ENCODE measurements around the gene TMEM253.

Gene TMEM253

GRCh38 chr14:21136024-21136423, 35.2 kb downstream of the TMEM253 start:
- no CpG with 5 or more reads among the region's 1 CpG for WGBS, 2 donors (ENCODE audit: extremely low coverage in 2 of 2, insufficient read length in 2 of 2, insufficient replicate concordance in 1 of 2)
- DNase-seq (ENCODE audit: low spot score): peak; percentile 4

GRCh38 chr14:21142357-21142756, 41.5 kb downstream of the TMEM253 start:
- no peak overlapping the region for H3K23ac ChIP-seq (ENCODE audit: low read depth, low read length, poor library complexity)
- no peaks in the 10 kb centered on the region for H3K36me3 ChIP-seq (replicated peaks in 1 of 2; ENCODE audit: control insufficient read depth in 2 of 2, insufficient read depth in 2 of 2, low read length in 2 of 2)
- H3K27ac ChIP-seq (replicated peaks; ENCODE audit: low read length): no peak overlapping the region
- no peak overlapping the region for H2BK12ac ChIP-seq (ENCODE audit: low read length)
- H3K18ac ChIP-seq (ENCODE audit: low read length): no peak overlapping the region
- H2BK5ac ChIP-seq (ENCODE audit: low read length): no peak overlapping the region
- H3K14ac ChIP-seq (ENCODE audit: low read length): no peak overlapping the region
- no peak overlapping the region for H3K4me2 ChIP-seq (ENCODE audit: insufficient read depth, low read length, poor library complexity, severe bottlenecking)
- no peaks in the 10 kb centered on the region for H3K27me3 ChIP-seq (ENCODE audit: control insufficient read depth in 3 of 3, insufficient read depth in 3 of 3, low read depth in 1 of 3, low read length in 3 of 3)
- H3K4ac ChIP-seq (ENCODE audit: low read length): no peak overlapping the region
- H3K4me3 ChIP-seq (ENCODE audit: low read length in 2 of 2): no peak overlapping the region
- no peaks in the 10 kb centered on the region for H3K79me1 ChIP-seq (ENCODE audit: low read depth, low read length)
- H2BK15ac ChIP-seq (ENCODE audit: low read length): no peak overlapping the region
- H2AK5ac ChIP-seq (ENCODE audit: low read depth, low read length): no peak overlapping the region
- no peak overlapping the region for H4K91ac ChIP-seq (ENCODE audit: low read depth, low read length, poor library complexity)
- no peaks in the 10 kb centered on the region for H3K4me1 ChIP-seq (ENCODE audit: control insufficient read depth in 2 of 2, insufficient read depth in 1 of 2, low read depth in 1 of 2, low read length in 2 of 2)
- no peak overlapping the region for H4K8ac ChIP-seq (ENCODE audit: low read depth, low read length)
- peaks cover 0 to 3% of the 10 kb centered on the region in 2 donors for H3K9me3 ChIP-seq (replicated peaks in 1 of 2; ENCODE audit: control insufficient read depth in 2 of 2, insufficient read depth in 1 of 2, low read depth in 1 of 2, low read length in 2 of 2)
- DNase-seq (ENCODE audit: low spot score): no peak
- H2AFZ ChIP-seq (ENCODE audit: low read length): no peak overlapping the region
- no peak overlapping the region for H2BK120ac ChIP-seq (ENCODE audit: low read depth, low read length)
- no peak overlapping the region for H3K9ac ChIP-seq (ENCODE audit: low read depth, low read length, poor library complexity)
- WGBS, 2 donors (ENCODE audit: extremely low coverage in 2 of 2, insufficient read length in 2 of 2, insufficient replicate concordance in 1 of 2): no CpG with 5 or more reads among the region's 1 CpG

More at GRCh38 chr14:21136024-21136423, 35.2 kb downstream of the TMEM253 start:
- H3K79me1 ChIP-seq (ENCODE audit: low read depth, low read length): no peaks in the 10 kb centered on the region
- no peak overlapping the region for H3K4me3 ChIP-seq (ENCODE audit: low read length in 2 of 2)
- no peaks in the 10 kb centered on the region for H3K27me3 ChIP-seq (ENCODE audit: control insufficient read depth in 3 of 3, insufficient read depth in 3 of 3, low read depth in 1 of 3, low read length in 3 of 3)
- H3K4me2 ChIP-seq (ENCODE audit: insufficient read depth, low read length, poor library complexity, severe bottlenecking): no peak overlapping the region
- H3K9ac ChIP-seq (ENCODE audit: low read depth, low read length, poor library complexity): no peak overlapping the region
- no peak overlapping the region for H2BK15ac ChIP-seq (ENCODE audit: low read length)
- H3K27ac ChIP-seq (replicated peaks; ENCODE audit: low read length): no peak overlapping the region
- no peak overlapping the region for H3K4ac ChIP-seq (ENCODE audit: low read length)
- no peak overlapping the region for H2BK120ac ChIP-seq (ENCODE audit: low read depth, low read length)
- no peaks in the 10 kb centered on the region for H3K36me3 ChIP-seq (replicated peaks in 1 of 2; ENCODE audit: control insufficient read depth in 2 of 2, insufficient read depth in 2 of 2, low read length in 2 of 2)
- H3K9me3 ChIP-seq (replicated peaks in 1 of 2; ENCODE audit: control insufficient read depth in 2 of 2, insufficient read depth in 1 of 2, low read depth in 1 of 2, low read length in 2 of 2): no peaks in the 10 kb centered on the region
- H4K8ac ChIP-seq (ENCODE audit: low read depth, low read length): no peak overlapping the region
- no peak overlapping the region for H4K91ac ChIP-seq (ENCODE audit: low read depth, low read length, poor library complexity)
- H2BK5ac ChIP-seq (ENCODE audit: low read length): no peak overlapping the region
- H3K4me1 ChIP-seq (ENCODE audit: control insufficient read depth in 2 of 2, insufficient read depth in 1 of 2, low read depth in 1 of 2, low read length in 2 of 2): no peaks in the 10 kb centered on the region
- H3K18ac ChIP-seq (ENCODE audit: low read length): no peak overlapping the region
- H3K14ac ChIP-seq (ENCODE audit: low read length): no peak overlapping the region
- no peak overlapping the region for H2BK12ac ChIP-seq (ENCODE audit: low read length)
- no peak overlapping the region for H2AK5ac ChIP-seq (ENCODE audit: low read depth, low read length)
- H2AFZ ChIP-seq (ENCODE audit: low read length): no peak overlapping the region
- no peak overlapping the region for H3K23ac ChIP-seq (ENCODE audit: low read depth, low read length, poor library complexity)

- Histone ChIP-seq H3K4me1 (ENCODE audit: control insufficient read depth in 2 of 2, insufficient read depth in 1 of 2, low read depth in 1 of 2, low read length in 2 of 2) (no peaks in the 10 kb centered on the region), H2BK12ac (ENCODE audit: low read length) (no peak overlapping the region), H3K18ac (ENCODE audit: low read length) (no peak overlapping the region), H3K27me3 (ENCODE audit: control insufficient read depth in 3 of 3, insufficient read depth in 3 of 3, low read depth in 1 of 3, low read length in 3 of 3) (peaks cover 0 to 13% (median 0%) of the 10 kb centered on the region in 3 experiments), H3K4me3 (ENCODE audit: low read length in 2 of 2) (no peak overlapping the region), H3K79me1 (ENCODE audit: low read depth, low read length) (no peaks in the 10 kb centered on the region), H3K36me3 (replicated peaks in 1 of 2; ENCODE audit: control insufficient read depth in 2 of 2, insufficient read depth in 2 of 2, low read length in 2 of 2) (no peaks in the 10 kb centered on the region), H3K9me3 (replicated peaks in 1 of 2; ENCODE audit: control insufficient read depth in 2 of 2, insufficient read depth in 1 of 2, low read depth in 1 of 2, low read length in 2 of 2) (peaks cover 0 to 3% of the 10 kb centered on the region in 2 donors), H3K4ac (ENCODE audit: low read length) (no peak overlapping the region), H4K8ac (ENCODE audit: low read depth, low read length) (no peak overlapping the region), H2BK15ac (ENCODE audit: low read length) (no peak overlapping the region), H2AK5ac (ENCODE audit: low read depth, low read length) (no peak overlapping the region), H2BK120ac (ENCODE audit: low read depth, low read length) (no peak overlapping the region), H3K4me2 (ENCODE audit: insufficient read depth, low read length, poor library complexity, severe bottlenecking) (no peak overlapping the region), H3K23ac (ENCODE audit: low read depth, low read length, poor library complexity) (no peak overlapping the region), H2AFZ (ENCODE audit: low read length) (no peak overlapping the region), H4K91ac (ENCODE audit: low read depth, low read length, poor library complexity) (no peak overlapping the region), H3K9ac (ENCODE audit: low read depth, low read length, poor library complexity) (no peak overlapping the region), H3K14ac (ENCODE audit: low read length) (no peak overlapping the region), H2BK5ac (ENCODE audit: low read length) (no peak overlapping the region), H3K27ac (replicated peaks; ENCODE audit: low read length) (no peak overlapping the region)
- DNase-seq (ENCODE audit: low spot score): no peak
Measured at GRCh38 chr14:21145437-21145836, 44.6 kb downstream of the TMEM253 start.

- Histone ChIP-seq H3K4me1 (ENCODE audit: control insufficient read depth in 2 of 2, insufficient read depth in 1 of 2, low read depth in 1 of 2, low read length in 2 of 2) (no peaks in the 10 kb centered on the region), H3K4me2 (ENCODE audit: insufficient read depth, low read length, poor library complexity, severe bottlenecking) (no peak overlapping the region), H3K9ac (ENCODE audit: low read depth, low read length, poor library complexity) (no peak overlapping the region), H3K14ac (ENCODE audit: low read length) (no peak overlapping the region), H4K91ac (ENCODE audit: low read depth, low read length, poor library complexity) (no peak overlapping the region), H3K27me3 (ENCODE audit: control insufficient read depth in 3 of 3, insufficient read depth in 3 of 3, low read depth in 1 of 3, low read length in 3 of 3) (peaks cover 0 to 16% (median 0%) of the 10 kb centered on the region in 3 experiments), H3K36me3 (replicated peaks in 1 of 2; ENCODE audit: control insufficient read depth in 2 of 2, insufficient read depth in 2 of 2, low read length in 2 of 2) (no peaks in the 10 kb centered on the region), H3K4ac (ENCODE audit: low read length) (no peak overlapping the region), H3K18ac (ENCODE audit: low read length) (no peak overlapping the region), H2BK120ac (ENCODE audit: low read depth, low read length) (no peak overlapping the region), H2AK5ac (ENCODE audit: low read depth, low read length) (no peak overlapping the region), H3K23ac (ENCODE audit: low read depth, low read length, poor library complexity) (no peak overlapping the region), H3K9me3 (replicated peaks in 1 of 2; ENCODE audit: control insufficient read depth in 2 of 2, insufficient read depth in 1 of 2, low read depth in 1 of 2, low read length in 2 of 2) (peaks cover 0 to 3% of the 10 kb centered on the region in 2 donors), H2BK12ac (ENCODE audit: low read length) (no peak overlapping the region), H3K4me3 (ENCODE audit: low read length in 2 of 2) (no peak overlapping the region), H4K8ac (ENCODE audit: low read depth, low read length) (no peak overlapping the region), H3K27ac (replicated peaks; ENCODE audit: low read length) (no peak overlapping the region), H2BK5ac (ENCODE audit: low read length) (no peak overlapping the region), H2AFZ (ENCODE audit: low read length) (no peak overlapping the region), H2BK15ac (ENCODE audit: low read length) (no peak overlapping the region), H3K79me1 (ENCODE audit: low read depth, low read length) (no peaks in the 10 kb centered on the region)
- DNase-seq (ENCODE audit: low spot score): no peak
- WGBS, 2 donors (ENCODE audit: extremely low coverage in 2 of 2, insufficient read length in 2 of 2, insufficient replicate concordance in 1 of 2): no CpG with 5 or more reads among the region's 4 CpGs
Measured at GRCh38 chr14:21149641-21150367, 48.9 kb downstream of the TMEM253 start.

Measured in neuronal stem cell (in vitro differentiated cells).